GM21737 (cell line): Measurements from ENCODE around the gene SMYD4.

Source experiments
- ATAC-seq: cut with Tn5 transposase; IDR thresholded peaks from one replicate; pipeline ENCODE4 v1.9.1; 2021; ENCODE audit warnings: mild to moderate bottlenecking, moderate library complexity; ENCODE audit not compliant: unreplicated experiment

SMYD4 gene

GRCh38 chr17:1735418-1735817 lies 94.3 kb downstream of the SMYD4 start:
- no peak for ATAC-seq

- no peak for ATAC-seq
These were observed 95.9 kb downstream of the SMYD4 start for GRCh38 chr17:1733759-1734158.

GRCh38 chr17:1732833-1733321 lies 96.8 kb downstream of the SMYD4 start:
- ATAC-seq: no peak

GRCh38 chr17:1732241-1732832 lies 97.4 kb downstream of the SMYD4 start:
- no peak for ATAC-seq

GRCh38 chr17:1731194-1731506 lies 98.6 kb downstream of the SMYD4 start:
- ATAC-seq: no peak

GRCh38 chr17:1730326-1731193 lies 99.1 kb downstream of the SMYD4 start:
- ATAC-seq: no peak

- ATAC-seq: no peak
These were observed 99.8 kb downstream of the SMYD4 start for GRCh38 chr17:1729966-1730325.
